GM21717 (cell line): ENCODE measurements around the gene ANTXRL.
"Not testable (repeated sequence)": the region's sequence is repeated elsewhere in the genome, so short reads cannot be mapped to it uniquely, and the experiment has no call there.

Experiments
- ATAC-seq: cut with Tn5 transposase; IDR thresholded peaks from one replicate; pipeline ENCODE4 v1.9.1; 2021; ENCODE audit warnings: mild to moderate bottlenecking, moderate library complexity; ENCODE audit not compliant: unreplicated experiment

The ANTXRL gene

GRCh38 chr10:46254007-46254383 is 32.8 kb upstream of the ANTXRL start:
- no peak for ATAC-seq

GRCh38 chr10:46254467-46254866 is 32.3 kb upstream of the ANTXRL start:
- no peak for ATAC-seq

- not testable (repeated sequence) for ATAC-seq
Measured at GRCh38 chr10:46255210-46255609, 31.6 kb upstream of the ANTXRL start.

GRCh38 chr10:46255801-46256747 is 30.7 kb upstream of the ANTXRL start:
- ATAC-seq: no peak

GRCh38 chr10:46257099-46257498 is 29.7 kb upstream of the ANTXRL start:
- ATAC-seq: no peak

- not testable (repeated sequence) for ATAC-seq
Measured at GRCh38 chr10:46262906-46263560, 23.8 kb upstream of the ANTXRL start.

- ATAC-seq: no peak
Measured at GRCh38 chr10:46263831-46264268, 22.9 kb upstream of the ANTXRL start.

- ATAC-seq: no peak
Measured at GRCh38 chr10:46264336-46264735, 22.5 kb upstream of the ANTXRL start.

GRCh38 chr10:46264737-46265368 is 21.9 kb upstream of the ANTXRL start:
- no peak for ATAC-seq

GRCh38 chr10:46265566-46266305 is 21.1 kb upstream of the ANTXRL start:
- ATAC-seq: not testable (repeated sequence)

- no peak for ATAC-seq
Measured at GRCh38 chr10:46266306-46266985, 20.4 kb upstream of the ANTXRL start.

- ATAC-seq: no peak
Measured at GRCh38 chr10:46267132-46267985, 19.4 kb upstream of the ANTXRL start.

- no peak for ATAC-seq
Measured at GRCh38 chr10:46268076-46268881, 18.5 kb upstream of the ANTXRL start.

GRCh38 chr10:46269554-46270053 is 17.2 kb upstream of the ANTXRL start:
- ATAC-seq: not testable (repeated sequence)

GRCh38 chr10:46270086-46270811 is 16.5 kb upstream of the ANTXRL start:
- no peak for ATAC-seq

- ATAC-seq: not testable (repeated sequence)
Measured at GRCh38 chr10:46270963-46271530, 15.8 kb upstream of the ANTXRL start.

- not testable (repeated sequence) for ATAC-seq
Measured at GRCh38 chr10:46271795-46272499, 14.8 kb upstream of the ANTXRL start.
